WTC11 (cell line): ENCODE results near the gene NRXN2.

Experiments used
- MYBL2 ChIP-seq: sonication (generic); formaldehyde crosslinking; IDR thresholded peaks from 2 replicates; pipeline ENCODE4 v1.8.1; 2023; ENCODE audit warnings: mild to moderate bottlenecking, moderate library complexity, missing genetic modification reagents
- SMAD3 ChIP-seq: sonication (generic); formaldehyde crosslinking; IDR thresholded peaks from 2 replicates; pipeline ENCODE4 v1.8.0; 2022; ENCODE audit warnings: missing genetic modification reagents, mild to moderate bottlenecking, borderline replicate concordance
- TF ChIP-seq, protein P1 (sequence below): sonication (generic); formaldehyde crosslinking; IDR thresholded peaks from 2 replicates; pipeline ENCODE4 v1.8.0; 2022; ENCODE audit warnings: mild to moderate bottlenecking, missing genetic modification reagents
- TF ChIP-seq, protein P2 (sequence below): fragments of 200-600 bp; IDR thresholded peaks from 2 replicates; pipeline ENCODE4 v1.8.0; 2022; ENCODE audit warnings: antibody characterized with exemption

DNA sequence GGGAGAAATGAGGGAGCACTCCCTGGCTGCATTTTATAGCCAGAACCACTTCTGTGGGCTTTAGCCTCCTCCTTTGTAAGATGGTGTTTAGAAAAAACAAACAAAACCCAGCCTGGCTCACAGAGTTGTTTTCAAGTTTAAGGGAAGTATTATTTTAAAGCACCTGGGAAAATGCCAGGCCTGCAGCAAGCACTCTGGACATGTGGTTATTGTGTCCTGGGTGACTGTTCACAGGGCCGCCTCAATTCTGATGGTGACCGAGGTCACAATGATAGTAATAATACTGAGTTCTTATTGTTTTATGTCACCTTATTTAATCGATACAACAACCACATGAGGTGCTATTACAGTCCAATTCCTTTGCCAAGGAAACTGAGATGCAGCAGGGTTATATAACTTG is 152.7 kb downstream of the NRXN2 start:
- TF ChIP-seq MYBL2 (CRISPR knock-in tag) (no peak), SMAD3 (no peak)
- TF ChIP-seq, protein P1, sequence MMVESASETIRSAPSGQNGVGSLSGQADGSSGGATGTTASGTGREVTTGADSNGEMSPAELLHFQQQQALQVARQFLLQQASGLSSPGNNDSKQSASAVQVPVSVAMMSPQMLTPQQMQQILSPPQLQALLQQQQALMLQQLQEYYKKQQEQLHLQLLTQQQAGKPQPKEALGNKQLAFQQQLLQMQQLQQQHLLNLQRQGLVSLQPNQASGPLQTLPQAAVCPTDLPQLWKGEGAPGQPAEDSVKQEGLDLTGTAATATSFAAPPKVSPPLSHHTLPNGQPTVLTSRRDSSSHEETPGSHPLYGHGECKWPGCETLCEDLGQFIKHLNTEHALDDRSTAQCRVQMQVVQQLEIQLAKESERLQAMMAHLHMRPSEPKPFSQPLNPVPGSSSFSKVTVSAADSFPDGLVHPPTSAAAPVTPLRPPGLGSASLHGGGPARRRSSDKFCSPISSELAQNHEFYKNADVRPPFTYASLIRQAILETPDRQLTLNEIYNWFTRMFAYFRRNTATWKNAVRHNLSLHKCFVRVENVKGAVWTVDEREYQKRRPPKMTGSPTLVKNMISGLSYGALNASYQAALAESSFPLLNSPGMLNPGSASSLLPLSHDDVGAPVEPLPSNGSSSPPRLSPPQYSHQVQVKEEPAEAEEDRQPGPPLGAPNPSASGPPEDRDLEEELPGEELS = no peak
- TF ChIP-seq, protein P2, sequence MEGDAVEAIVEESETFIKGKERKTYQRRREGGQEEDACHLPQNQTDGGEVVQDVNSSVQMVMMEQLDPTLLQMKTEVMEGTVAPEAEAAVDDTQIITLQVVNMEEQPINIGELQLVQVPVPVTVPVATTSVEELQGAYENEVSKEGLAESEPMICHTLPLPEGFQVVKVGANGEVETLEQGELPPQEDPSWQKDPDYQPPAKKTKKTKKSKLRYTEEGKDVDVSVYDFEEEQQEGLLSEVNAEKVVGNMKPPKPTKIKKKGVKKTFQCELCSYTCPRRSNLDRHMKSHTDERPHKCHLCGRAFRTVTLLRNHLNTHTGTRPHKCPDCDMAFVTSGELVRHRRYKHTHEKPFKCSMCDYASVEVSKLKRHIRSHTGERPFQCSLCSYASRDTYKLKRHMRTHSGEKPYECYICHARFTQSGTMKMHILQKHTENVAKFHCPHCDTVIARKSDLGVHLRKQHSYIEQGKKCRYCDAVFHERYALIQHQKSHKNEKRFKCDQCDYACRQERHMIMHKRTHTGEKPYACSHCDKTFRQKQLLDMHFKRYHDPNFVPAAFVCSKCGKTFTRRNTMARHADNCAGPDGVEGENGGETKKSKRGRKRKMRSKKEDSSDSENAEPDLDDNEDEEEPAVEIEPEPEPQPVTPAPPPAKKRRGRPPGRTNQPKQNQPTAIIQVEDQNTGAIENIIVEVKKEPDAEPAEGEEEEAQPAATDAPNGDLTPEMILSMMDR = no peak
